Measurements from ENCODE around the gene AGT. TPM values are rescaled to one million over a fixed set of nuclear protein-coding genes. Genes with fewer than 3 reads are reported as not detected.
A peak's percentile ranks its signal among the peaks of the same experiment; 100 is the strongest.

The AGT gene
- total RNA-seq, 1 experiment from 2014 or later: 0.93 TPM

GRCh38 chr1:230682274-230682673 is 31.6 kb downstream of the AGT start:
- ATAC-seq (no peak), DNase-seq (ENCODE audit: low read depth, low spot score) (no peak)
- Histone ChIP-seq H3K27me3 (ENCODE audit: insufficient read depth, low read length) (no peaks in the 10 kb centered on the region), H3K9ac (ENCODE audit: low read length) (no peak overlapping the region), H3K4me1 (ENCODE audit: control insufficient read depth in 1 of 2, insufficient read depth in 2 of 2, low read length in 2 of 2) (peaks cover 29 to 34% of the 10 kb centered on the region in 2 experiments), H4K20me1 (ENCODE audit: insufficient read depth) (no peaks in the 10 kb centered on the region), H3K27ac (ENCODE audit: low read depth, low read length) (peak overlapping the region; percentile 50), H3K4me3 (replicated peaks in 1 of 2; ENCODE audit: low read depth in 1 of 2, low read length in 2 of 2) (no peak overlapping the region), H3K9me2 (ENCODE audit: insufficient read depth) (no peaks in the 10 kb centered on the region), H3K4me2 (ENCODE audit: low read length) (peak overlapping the region; percentile 43), H3K36me3 (ENCODE audit: control insufficient read depth in 1 of 2, insufficient read depth in 2 of 2, low read length in 2 of 2) (peaks cover 14 to 26% of the 10 kb centered on the region in 2 experiments), H3K79me2 (ENCODE audit: insufficient read depth, low read length) (no peaks in the 10 kb centered on the region), H3K9me3 (ENCODE audit: control insufficient read depth in 1 of 2, insufficient read depth in 1 of 2, low read depth in 1 of 2, low read length in 2 of 2) (no peaks in the 10 kb centered on the region), H2AFZ (ENCODE audit: low read depth, low read length, poor library complexity, severe bottlenecking) (no peak overlapping the region)
- no peak for TF ChIP-seq EZH2phosphoT487 (IDR thresholded peaks at IDR 0.05; ENCODE audit: borderline replicate concordance)
- TF ChIP-seq ZBTB33 (IDR thresholded peaks at IDR 0.05; ENCODE audit: extremely low read depth, insufficient replicate concordance, low read length): no peak
- TF ChIP-seq MAX (IDR thresholded peaks at IDR 0.05): no peak
- intact Hi-C loops (cut with micrococcal nuclease): no loop called here
- POLR2A ChIA-PET: no interaction called here
- CTCF ChIA-PET: interaction anchor here (1.4 kb wide), 1 partner anchor 40 kb away, joined by 4 read pairs; the partner anchor contains the start of gene COG2
- BruUV-seq (replicated peaks): no TSS peak
- RAD21 ChIA-PET (ENCODE audit: low non-redundant PET in 1 of 2, low total read pairs in 2 of 2, uncharacterized antibody in 2 of 2, unreplicated experiment in 2 of 2): no interaction called here

- H3K4me1 ChIP-seq (ENCODE audit: control insufficient read depth in 1 of 2, insufficient read depth in 2 of 2, low read length in 2 of 2): peaks cover 29 to 34% of the 10 kb centered on the region in 2 experiments
- H3K9me3 ChIP-seq (ENCODE audit: control insufficient read depth in 1 of 2, insufficient read depth in 1 of 2, low read depth in 1 of 2, low read length in 2 of 2): no peaks in the 10 kb centered on the region
- ChIA-PET CTCF (interaction anchor here (1.4 kb wide), 1 partner anchor 39 kb away, joined by 4 read pairs; the partner anchor contains the start of gene COG2), RAD21 (ENCODE audit: low non-redundant PET in 1 of 2, low total read pairs in 2 of 2, uncharacterized antibody in 2 of 2, unreplicated experiment in 2 of 2) (no interaction called here), POLR2A (no interaction called here)
- DNase-seq (ENCODE audit: low read depth, low spot score): peak; percentile 62
- H3K27ac ChIP-seq (ENCODE audit: low read depth, low read length): peak overlapping the region; percentile 50; the same call in 1 of the 2 replicates
- H3K9me2 ChIP-seq (ENCODE audit: insufficient read depth): no peaks in the 10 kb centered on the region
- intact Hi-C loops (cut with micrococcal nuclease): no loop called here
- peak; percentile 92 for ATAC-seq
- no peak overlapping the region for H3K9ac ChIP-seq (ENCODE audit: low read length)
- H4K20me1 ChIP-seq (ENCODE audit: insufficient read depth): no peaks in the 10 kb centered on the region
- H3K4me2 ChIP-seq (ENCODE audit: low read length): peak overlapping the region; percentile 43
- no peak overlapping the region for H2AFZ ChIP-seq (ENCODE audit: low read depth, low read length, poor library complexity, severe bottlenecking)
- BruUV-seq (replicated peaks): no TSS peak
- peaks cover 14 to 19% of the 10 kb centered on the region in 2 experiments for H3K36me3 ChIP-seq (ENCODE audit: control insufficient read depth in 1 of 2, insufficient read depth in 2 of 2, low read length in 2 of 2)
- H3K79me2 ChIP-seq (ENCODE audit: insufficient read depth, low read length): no peaks in the 10 kb centered on the region
- no peak overlapping the region for H3K4me3 ChIP-seq (replicated peaks in 1 of 2; ENCODE audit: low read depth in 1 of 2, low read length in 2 of 2)
- H3K27me3 ChIP-seq (ENCODE audit: insufficient read depth, low read length): no peaks in the 10 kb centered on the region
- TF ChIP-seq ELF1 (IDR thresholded peaks at IDR 0.05; ENCODE audit: borderline replicate concordance, low read depth): no peak
- no peak for TF ChIP-seq EZH2phosphoT487 (IDR thresholded peaks at IDR 0.05; ENCODE audit: borderline replicate concordance)
- TF ChIP-seq EZH2 (IDR thresholded peaks at IDR 0.05): no peak
- no peak for TF ChIP-seq ZFX (IDR thresholded peaks at IDR 0.05)
- TF ChIP-seq CTCF (IDR thresholded peaks at IDR 0.05 in 2 of 3, conservative IDR thresholded peaks at IDR 0.05 in 1 of 3; ENCODE audit: borderline replicate concordance in 1 of 3, insufficient read depth in 1 of 3, low read depth in 2 of 3, low read length in 2 of 3): no peak
- TF ChIP-seq CEBPB (IDR thresholded peaks at IDR 0.05; ENCODE audit: low read depth): peak; percentile 71
- no peak for TF ChIP-seq POLR2A (IDR thresholded peaks at IDR 0.05; ENCODE audit: borderline replicate concordance, extremely low read depth, insufficient read depth, insufficient read length)
- TF ChIP-seq REST (IDR thresholded peaks at IDR 0.05; ENCODE audit: low read depth): no peak
- TF ChIP-seq ZNF274 (IDR thresholded peaks at IDR 0.05; ENCODE audit: low read depth, low read length): no peak
- peak; percentile 31; the same call in 1 of the 2 replicates for TF ChIP-seq MAX (IDR thresholded peaks at IDR 0.05)
These were observed 32.3 kb downstream of the AGT start for GRCh38 chr1:230681599-230681998.
